ENCODE measurements around the gene WIZ.

The WIZ gene

GRCh38 chr19:15372891-15373301 is 76.9 kb downstream of the WIZ start:
- DNase-seq, result no peak

GRCh38 chr19:15372470-15372869 is 77.3 kb downstream of the WIZ start:
- DNase-seq, result no peak

- no peak for DNase-seq
Observed at GRCh38 chr19:15371786-15372380, 77.9 kb downstream of the WIZ start.

- DNase-seq, result no peak
Observed at GRCh38 chr19:15371119-15371518, 78.6 kb downstream of the WIZ start.
